Globus pallidus (tissue), 1 donor: ENCODE measurements around the gene COX5A.
"Not testable (repeated sequence)": the region's sequence is repeated elsewhere in the genome, so short reads cannot be mapped to it uniquely, and the experiment has no call there.

Source experiments
- DNase-seq: peaks from one replicate; pipeline ENCODE4 v3.0.0-alpha.2; 2015; ENCODE audit warnings: low spot score

Gene COX5A

GRCh38 chr15:74902295-74903075 lies 35.4 kb downstream of the COX5A start:
- DNase-seq: no peak

- peak; percentile 36 for DNase-seq
Observed at GRCh38 chr15:74901612-74902063, 36.2 kb downstream of the COX5A start.

- DNase-seq: no peak
Observed at GRCh38 chr15:74897300-74897701, 40.6 kb downstream of the COX5A start.

DNA sequence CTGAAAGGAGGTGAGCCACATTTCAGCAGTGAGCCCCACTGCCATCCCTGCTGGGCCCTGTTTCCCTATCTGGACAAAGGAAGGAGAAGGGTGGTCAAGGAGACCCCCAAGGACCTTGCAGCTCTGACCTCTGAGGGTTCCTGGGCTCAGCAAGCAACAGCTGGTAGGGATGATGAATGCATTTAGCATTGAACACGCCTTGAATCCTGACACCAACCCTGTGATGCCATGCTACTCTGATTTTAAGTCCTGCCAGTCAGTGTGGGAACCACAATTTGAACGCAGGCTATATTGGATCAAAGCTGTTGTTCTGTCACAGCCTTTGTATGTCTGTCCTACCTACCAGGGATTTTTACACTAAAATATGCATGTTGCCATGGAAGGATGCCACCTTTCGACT lies 41.6 kb downstream of the COX5A start:
- no peak for DNase-seq

DNA sequence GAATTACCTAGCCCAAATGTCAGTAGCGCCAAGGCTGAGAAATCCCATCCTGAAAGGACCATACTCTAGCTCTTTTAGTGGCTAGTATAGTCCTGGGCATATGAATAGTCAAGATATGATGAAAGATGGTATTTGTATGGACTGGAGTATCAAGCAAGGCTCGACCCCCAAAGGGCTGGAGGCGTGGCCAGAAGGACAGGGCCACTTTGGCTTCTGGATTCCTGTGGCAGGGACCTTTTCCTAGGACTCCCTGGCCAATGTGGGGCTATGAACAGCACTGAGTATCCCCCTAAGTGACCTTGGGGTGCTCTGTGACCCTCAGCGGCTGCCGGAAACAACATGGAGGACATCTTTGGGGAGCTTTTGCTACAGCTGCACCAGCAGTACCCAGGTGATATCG lies 42.0 kb downstream of the COX5A start:
- DNase-seq: no peak

- not testable (repeated sequence) for DNase-seq
Observed at GRCh38 chr15:74894383-74894782, 43.5 kb downstream of the COX5A start.

- DNase-seq: no peak
Observed at GRCh38 chr15:74893627-74894026, 44.2 kb downstream of the COX5A start.

GRCh38 chr15:74892931-74893330 lies 44.9 kb downstream of the COX5A start:
- no peak for DNase-seq

DNA sequence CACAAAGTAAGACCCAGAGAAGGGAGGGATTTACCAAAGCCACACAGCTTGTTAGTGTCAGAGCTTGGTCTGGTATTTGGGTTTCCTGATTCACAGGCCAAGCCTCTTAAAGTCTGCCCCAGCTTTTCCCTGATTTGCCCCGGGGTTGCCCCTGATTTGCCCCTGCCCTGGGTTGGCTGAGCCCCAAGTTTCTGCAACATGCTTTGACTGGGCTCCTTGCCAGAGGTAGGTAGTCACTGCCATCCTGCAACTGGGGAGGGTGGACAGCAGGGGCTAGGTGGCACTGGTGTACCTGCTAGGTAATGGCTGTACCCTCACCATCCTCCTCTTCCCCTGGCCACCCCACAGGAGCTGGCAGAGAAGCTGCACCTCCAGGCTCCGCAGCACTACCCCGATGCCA lies 45.6 kb downstream of the COX5A start:
- DNase-seq: no peak

GRCh38 chr15:74891469-74891868 lies 46.4 kb downstream of the COX5A start:
- DNase-seq: no peak

- DNase-seq: no peak
Observed at GRCh38 chr15:74890665-74890960, 47.3 kb downstream of the COX5A start.

DNA sequence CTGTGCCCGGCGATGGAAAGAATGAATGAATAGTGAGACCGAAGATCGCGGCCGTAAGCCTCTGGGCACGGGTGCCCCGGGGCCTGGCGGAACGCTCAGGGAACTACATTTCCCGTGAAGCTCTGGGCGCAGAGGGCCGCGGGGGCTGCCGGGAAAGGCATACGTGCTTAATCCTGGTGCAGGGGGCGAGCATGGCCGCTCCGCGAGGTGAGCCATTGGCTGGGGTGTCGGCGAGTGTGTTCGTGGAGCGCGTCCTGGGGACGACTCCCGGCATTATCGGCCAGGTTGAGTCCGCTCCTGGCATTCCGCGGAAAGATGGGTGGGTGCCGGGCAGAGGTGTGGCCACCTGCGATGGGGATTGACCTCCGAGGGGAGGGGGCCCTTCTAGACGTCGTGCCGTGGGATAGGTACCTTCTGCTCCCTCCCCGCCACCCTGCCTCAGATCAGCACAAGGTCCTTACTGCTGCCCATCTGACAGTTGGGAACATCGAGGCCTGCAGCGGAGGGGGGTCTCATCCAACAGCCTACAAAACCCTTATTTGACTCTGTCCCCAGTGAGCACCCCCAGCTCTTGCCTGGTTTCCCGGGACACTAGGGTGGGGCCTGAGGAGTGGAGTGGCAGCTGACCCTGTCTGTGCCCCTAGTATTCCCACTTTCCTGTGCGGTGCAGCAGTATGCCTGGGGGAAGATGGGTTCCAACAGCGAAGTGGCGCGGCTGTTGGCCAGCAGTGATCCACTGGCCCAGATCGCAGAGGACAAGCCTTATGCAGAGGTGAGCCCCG lies 47.8 kb downstream of the COX5A start, which contains the start of gene MPI:
TSS of gene MPI (plus strand) at position 160 of the 782 bp plus-strand sequence. CDS start at position 192, 32 bp downstream.
- DNase-seq: peak; percentile 83

- DNase-seq: no peak
Observed at GRCh38 chr15:74889390-74889882, 48.4 kb downstream of the COX5A start.

DNA sequence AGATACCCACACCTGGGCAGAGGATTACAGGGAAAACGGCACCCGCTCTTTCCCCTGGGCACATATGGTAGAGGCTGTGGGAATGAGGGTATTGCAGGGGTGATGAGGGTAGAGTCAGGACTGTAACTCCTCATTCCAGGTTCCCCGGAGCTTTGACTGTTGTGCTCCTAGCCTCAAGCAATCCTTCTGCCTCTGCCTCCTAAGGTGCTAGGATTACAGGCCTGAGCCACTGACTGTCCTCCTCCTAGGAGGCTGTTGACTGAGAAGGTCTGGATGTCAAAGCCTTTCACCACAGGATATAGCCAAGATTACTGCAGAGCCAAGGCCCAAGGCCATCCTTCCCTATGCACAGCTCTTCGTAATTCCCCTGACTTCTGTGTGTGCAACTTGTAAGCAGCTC lies 49.2 kb downstream of the COX5A start:
- no peak for DNase-seq

GRCh38 chr15:74887537-74888193 lies 50.2 kb downstream of the COX5A start:
- not testable (repeated sequence) for DNase-seq

DNA sequence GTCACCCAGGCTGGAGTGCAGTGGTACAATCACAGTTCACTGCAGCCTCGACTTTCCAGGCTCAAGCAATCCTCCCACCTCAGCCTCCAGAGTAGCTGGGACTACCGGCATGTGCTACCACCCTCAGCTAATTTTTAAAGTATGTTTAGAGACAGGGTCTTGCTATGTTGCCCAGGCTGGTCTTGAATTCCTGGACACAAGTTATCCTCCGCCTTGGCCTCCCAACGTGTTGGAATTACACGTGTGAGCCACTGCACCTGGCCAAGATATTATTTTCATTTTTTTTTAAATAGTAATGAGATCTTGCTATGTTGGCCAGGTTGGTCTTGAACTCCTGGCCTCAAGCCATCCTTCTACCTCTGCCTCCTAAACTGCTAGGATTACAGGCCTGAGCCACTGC lies 52.4 kb downstream of the COX5A start:
- no peak for DNase-seq

DNA sequence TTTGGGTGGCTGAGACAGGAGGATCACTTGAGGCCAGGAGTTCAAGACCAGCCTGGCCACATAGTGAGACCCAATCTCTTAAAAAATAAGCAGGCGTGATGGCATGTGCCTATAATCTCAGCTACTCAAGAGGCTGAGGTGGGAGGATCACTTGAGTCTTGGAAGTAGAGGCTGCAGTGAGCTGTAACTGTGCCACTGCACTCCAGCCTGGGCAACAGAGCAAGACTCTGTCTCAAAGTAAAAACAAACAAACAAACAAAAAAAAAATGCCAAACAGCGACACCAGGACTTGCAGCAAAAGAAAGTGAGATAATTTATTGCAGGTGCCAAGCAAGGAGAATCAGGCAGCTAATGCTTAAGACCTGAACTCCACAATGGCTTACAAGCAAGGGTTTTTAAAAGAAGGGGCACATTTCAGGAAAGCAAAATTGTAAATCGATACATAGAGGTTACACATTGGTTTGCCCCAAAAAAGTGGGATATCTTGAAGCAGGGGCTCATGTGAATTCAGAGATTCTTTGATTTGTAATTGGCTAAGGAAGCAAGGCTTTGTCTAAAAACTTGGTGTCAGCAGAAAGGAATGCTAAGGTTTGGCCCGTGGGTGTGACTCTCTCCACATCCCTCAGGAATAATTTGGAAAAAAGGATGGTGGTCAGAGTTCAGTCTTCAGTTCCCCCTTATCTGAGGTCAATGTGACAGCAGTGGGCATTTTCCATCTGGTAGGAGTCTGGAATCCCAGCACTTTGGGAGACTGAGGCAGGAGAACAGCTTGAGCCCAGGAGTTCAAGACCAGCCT lies 53.2 kb downstream of the COX5A start:
- no peak for DNase-seq

DNA sequence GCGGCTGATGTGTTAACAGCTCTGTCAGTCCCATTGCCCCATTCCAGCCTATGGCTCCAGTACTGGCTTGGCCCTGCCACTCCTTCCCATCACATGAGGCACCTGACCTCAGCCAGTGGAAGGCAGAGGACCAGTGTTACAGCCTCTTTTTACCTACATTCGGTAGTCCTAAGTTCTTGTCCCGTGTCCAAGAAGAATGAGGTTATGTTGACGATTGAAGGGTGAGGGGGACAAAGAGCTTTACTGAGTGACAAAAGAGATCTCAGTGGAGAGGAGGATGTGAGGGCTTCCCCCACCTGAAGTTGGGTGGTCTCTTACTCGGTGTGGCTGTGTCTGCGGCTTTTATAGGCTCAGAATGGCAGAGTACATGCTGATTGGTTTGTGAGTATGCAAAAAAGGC lies 55.3 kb downstream of the COX5A start:
- no peak for DNase-seq

DNA sequence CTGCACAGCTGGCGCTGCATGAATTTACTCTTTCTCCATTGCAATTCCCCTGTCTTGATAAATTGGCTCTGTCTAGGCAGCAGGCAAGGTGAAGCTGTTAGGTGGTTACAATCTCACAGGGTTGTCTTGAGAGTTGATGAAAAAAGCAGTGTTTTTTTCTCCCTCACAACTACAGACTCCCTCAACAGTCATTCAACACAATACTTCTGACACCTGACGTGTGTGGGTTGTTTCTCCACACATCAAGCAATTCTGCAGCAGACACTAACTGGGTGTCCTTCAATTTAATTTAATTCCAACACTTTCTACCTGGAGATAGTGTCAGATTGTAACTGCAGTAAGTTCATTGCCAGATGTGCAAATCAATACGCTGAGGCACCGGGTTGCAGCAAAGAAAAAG lies 59.6 kb downstream of the COX5A start:
- DNase-seq: no peak

- DNase-seq: no peak
Observed at GRCh38 chr15:74873756-74874424, 64.0 kb downstream of the COX5A start.

GRCh38 chr15:74873036-74873755 lies 64.7 kb downstream of the COX5A start, which contains the start of gene SCAMP2:
Gene SCAMP2, minus strand, starts transcription at chr15:74873365. Its CDS starts 110 bp downstream, at chr15:74873255.
- DNase-seq: peak; percentile 95
